ENCODE results near the gene RPS6KB2. TPM values are rescaled to one million over a fixed set of nuclear protein-coding genes. Genes with fewer than 3 reads are reported as not detected.

Gene RPS6KB2
- total and polyA plus RNA-seq, 9 of the 15 experiments (the other 6 are each of a cell fraction or from before 2014, with no cell fraction given): 0.42 to 122 (median 82.6) TPM

- no peaks in the 10 kb centered on the region for H3K27me3 ChIP-seq (ENCODE audit: control insufficient read depth in 2 of 2, insufficient read depth in 2 of 2, low read length in 2 of 2)
- CTCF ChIA-PET (ENCODE audit: low intra/inter-chr PET ratio): no interaction called here
- H3K79me2 ChIP-seq (ENCODE audit: control insufficient read depth, insufficient read depth, low read length): peaks cover 13% of the 10 kb centered on the region
- ATAC-seq (no peak), FAIRE-seq (no peak), DNase-seq (ENCODE audit: extremely low read depth in 1 of 4, low spot score in 3 of 4) (no peak)
- POLR2A ChIA-PET: interaction anchor here (0.5 to 1.2 kb wide), 6 partner anchors 11 to 359 kb away, joined by 3 to 4 read pairs (median 3); partner anchors contain the start of gene TBC1D10C
- BruUV-seq (replicated peaks): no TSS peak
- in situ Hi-C loops (cut with MboI): no loop called here
- intact Hi-C loops (cut with micrococcal nuclease): no loop called here
- peak overlapping the region in 1 of 2 experiments; percentile 73; a peak in 2 of 4 replicates for H3K9ac ChIP-seq (ENCODE audit: insufficient read depth in 1 of 2, low read depth in 2 of 2, low read length in 2 of 2)
- peaks cover 4% of the 10 kb centered on the region for H3K9me1 ChIP-seq (ENCODE audit: control insufficient read depth, insufficient read depth, low read length)
- no peaks in the 10 kb centered on the region for H3K9me3 ChIP-seq (replicated peaks; ENCODE audit: control insufficient read depth, insufficient read depth, low read depth, low read length)
- no peaks in the 10 kb centered on the region for H4K20me1 ChIP-seq (replicated peaks; ENCODE audit: control insufficient read depth, insufficient read depth, low read length)
- no peak overlapping the region for H3K4me3 ChIP-seq
- no peak overlapping the region for H3K4me2 ChIP-seq (ENCODE audit: insufficient read depth, low read length)
- H3K36me3 ChIP-seq (ENCODE audit: control insufficient read depth, insufficient read depth, low read length): peaks cover 59% of the 10 kb centered on the region; the same call in 2 of the 3 replicates
- no peak overlapping the region for H3K27ac ChIP-seq (ENCODE audit: extremely low read depth, low read depth, low read length)
- peaks cover 21 to 90% of the 10 kb centered on the region in 2 experiments for H3K4me1 ChIP-seq (replicated peaks in 1 of 2; ENCODE audit: control insufficient read depth in 2 of 2, insufficient read depth in 2 of 2, low read length in 2 of 2)
- WGBS (ENCODE audit: insufficient coverage, low coverage, missing lambda C conversion rate): 88% methylated on average over 10 of the region's 17 CpGs
- no peak overlapping the region for H2AFZ ChIP-seq (ENCODE audit: low read depth, low read length)
- TF ChIP-seq ASH1L (IDR thresholded peaks at IDR 0.05; ENCODE audit: borderline replicate concordance, low read depth, partially characterized antibody) (no peak), AFF4 (CRISPR knock-in tag; IDR thresholded peaks at IDR 0.05) (no peak), RBFOX2 (IDR thresholded peaks at IDR 0.05; ENCODE audit: low read depth, low read length) (peak; percentile 47; the same call in 1 of the 2 replicates), ERF (CRISPR knock-in tag; IDR thresholded peaks at IDR 0.05) (no peak), ZBTB49 (CRISPR knock-in tag; IDR thresholded peaks at IDR 0.05; ENCODE audit: borderline replicate concordance) (no peak), POLR2G (IDR thresholded peaks at IDR 0.05; ENCODE audit: low read depth, low read length) (peak; percentile 36), GTF3C2 (IDR thresholded peaks at IDR 0.05; ENCODE audit: borderline replicate concordance, extremely low read depth, insufficient read length) (no peak), ZBTB2 (IDR thresholded peaks at IDR 0.05) (no peak), ZNF668 (CRISPR knock-in tag; IDR thresholded peaks at IDR 0.05) (no peak)
These were observed 12.2 kb downstream of the RPS6KB2 start for GRCh38 chr11:67440229-67441097.

Measured in K562 (cell line).